Fibroblast of lung (primary cell): ENCODE measurements around the gene DDB1.

Source experiments
- CTCF ChIP-seq, 2 donors: IDR thresholded peaks in 1 of 2; conservative IDR thresholded peaks in 1 of 2; 1 replicate in 1 of 2; 2 replicates in 1 of 2; pipeline ENCODE4 v1.5.1; 2011 to 2012; ENCODE audit warnings: low read length in 2 of 2, control low read depth in 1 of 2, inconsistent platforms in 1 of 2, low read depth in 1 of 2, mild to moderate bottlenecking in 1 of 2
- EZH2 ChIP-seq: IDR thresholded peaks from 2 replicates; pipeline ENCODE4 v1.5.1; 2012; ENCODE audit warnings: low read length, control low read depth, mild to moderate bottlenecking; ENCODE audit errors: missing control alignments

- no peak for TF ChIP-seq CTCF (conservative IDR thresholded peaks at IDR 0.05 in 1 of 2, IDR thresholded peaks at IDR 0.05 in 1 of 2; ENCODE audit: low read depth in 1 of 2, low read length in 2 of 2)
- TF ChIP-seq EZH2 = no peak
Observed at GRCh38 chr11:61275191-61275590, 57.7 kb downstream of the DDB1 start.
